ENCODE results near the gene HK1. TPM values are rescaled to one million over a fixed set of nuclear protein-coding genes. Genes with fewer than 3 reads are reported as not detected.

HK1 gene
- total RNA-seq, 1 donor from 2014 or later, result 95.0 TPM

- no peak overlapping the region for H3K4me3 ChIP-seq (ENCODE audit: insufficient read depth, low read depth, low read length)
- no peak overlapping the region for H3K9ac ChIP-seq (ENCODE audit: low read length)
- peak overlapping the region; percentile 66 for H3K27ac Mint-ChIP-seq (ENCODE audit: unreplicated experiment)
- peak overlapping the region; percentile 55 for H3K4me2 ChIP-seq (ENCODE audit: low read length)
- H3K4me3 Mint-ChIP-seq (ENCODE audit: unreplicated experiment), result no peak overlapping the region
- H3K27ac ChIP-seq (ENCODE audit: low read depth, low read length), result no peak overlapping the region
- DNase-seq (ENCODE audit: low read depth) (peak; percentile 80), FAIRE-seq (peak; percentile 60)
- no peaks in the 10 kb centered on the region for H3K79me2 ChIP-seq (ENCODE audit: insufficient read depth, low read length)
- no peak for TF ChIP-seq EZH2 (IDR thresholded peaks at IDR 0.05; ENCODE audit: insufficient read depth, low read length)
- TF ChIP-seq, protein P1, sequence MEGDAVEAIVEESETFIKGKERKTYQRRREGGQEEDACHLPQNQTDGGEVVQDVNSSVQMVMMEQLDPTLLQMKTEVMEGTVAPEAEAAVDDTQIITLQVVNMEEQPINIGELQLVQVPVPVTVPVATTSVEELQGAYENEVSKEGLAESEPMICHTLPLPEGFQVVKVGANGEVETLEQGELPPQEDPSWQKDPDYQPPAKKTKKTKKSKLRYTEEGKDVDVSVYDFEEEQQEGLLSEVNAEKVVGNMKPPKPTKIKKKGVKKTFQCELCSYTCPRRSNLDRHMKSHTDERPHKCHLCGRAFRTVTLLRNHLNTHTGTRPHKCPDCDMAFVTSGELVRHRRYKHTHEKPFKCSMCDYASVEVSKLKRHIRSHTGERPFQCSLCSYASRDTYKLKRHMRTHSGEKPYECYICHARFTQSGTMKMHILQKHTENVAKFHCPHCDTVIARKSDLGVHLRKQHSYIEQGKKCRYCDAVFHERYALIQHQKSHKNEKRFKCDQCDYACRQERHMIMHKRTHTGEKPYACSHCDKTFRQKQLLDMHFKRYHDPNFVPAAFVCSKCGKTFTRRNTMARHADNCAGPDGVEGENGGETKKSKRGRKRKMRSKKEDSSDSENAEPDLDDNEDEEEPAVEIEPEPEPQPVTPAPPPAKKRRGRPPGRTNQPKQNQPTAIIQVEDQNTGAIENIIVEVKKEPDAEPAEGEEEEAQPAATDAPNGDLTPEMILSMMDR (IDR thresholded peaks at IDR 0.05; ENCODE audit: insufficient read depth, low read depth, low read length), result no peak
- H3K27me3 ChIP-seq (ENCODE audit: insufficient read depth, low read length), result no peaks in the 10 kb centered on the region
- H3K36me3 Mint-ChIP-seq (ENCODE audit: low read depth, unreplicated experiment), result no peaks in the 10 kb centered on the region
- H2AFZ ChIP-seq (ENCODE audit: low read depth, low read length), result no peak overlapping the region
- no peaks in the 10 kb centered on the region for H3K9me3 ChIP-seq (ENCODE audit: insufficient read depth, low read depth, low read length)
- H3K4me1 ChIP-seq (ENCODE audit: insufficient read depth, low read length), result peaks cover 7% of the 10 kb centered on the region
- no peaks in the 10 kb centered on the region for H3K36me3 ChIP-seq (ENCODE audit: insufficient read depth, low read length)
- H3K9me3 Mint-ChIP-seq (ENCODE audit: unreplicated experiment), result no peaks in the 10 kb centered on the region
- no peaks in the 10 kb centered on the region for H4K20me1 ChIP-seq (ENCODE audit: insufficient read depth, low read length)
- H3K27me3 Mint-ChIP-seq (ENCODE audit: low read depth, unreplicated experiment), result peaks cover 5% of the 10 kb centered on the region
- peaks cover 15% of the 10 kb centered on the region for H3K4me1 Mint-ChIP-seq (ENCODE audit: low read depth, unreplicated experiment)
Measured at GRCh38 chr10:69232252-69232651, 46.0 kb upstream of the HK1 start.

- no peak overlapping the region for H3K9ac ChIP-seq (ENCODE audit: low read length)
- H2AFZ ChIP-seq (ENCODE audit: low read depth, low read length), result peak overlapping the region; percentile 14
- H3K4me2 ChIP-seq (ENCODE audit: low read length), result peak overlapping the region; percentile 55
- H4K20me1 ChIP-seq (ENCODE audit: insufficient read depth, low read length), result no peaks in the 10 kb centered on the region
- Mint-ChIP-seq H3K27me3 (ENCODE audit: low read depth, unreplicated experiment) (peaks cover 2% of the 10 kb centered on the region), H3K4me1 (ENCODE audit: low read depth, unreplicated experiment) (peaks cover 15% of the 10 kb centered on the region), H3K9me3 (ENCODE audit: unreplicated experiment) (no peaks in the 10 kb centered on the region), H3K4me3 (ENCODE audit: unreplicated experiment) (peak overlapping the region; percentile 18), H3K27ac (ENCODE audit: unreplicated experiment) (peak overlapping the region; percentile 37), H3K36me3 (ENCODE audit: low read depth, unreplicated experiment) (no peaks in the 10 kb centered on the region)
- H3K4me3 ChIP-seq (ENCODE audit: insufficient read depth, low read depth, low read length), result no peak overlapping the region
- no peaks in the 10 kb centered on the region for H3K27me3 ChIP-seq (ENCODE audit: insufficient read depth, low read length)
- no peaks in the 10 kb centered on the region for H3K9me3 ChIP-seq (ENCODE audit: insufficient read depth, low read depth, low read length)
- H3K27ac ChIP-seq (ENCODE audit: low read depth, low read length), result no peak overlapping the region
- FAIRE-seq, result no peak
- H3K36me3 ChIP-seq (ENCODE audit: insufficient read depth, low read length), result no peaks in the 10 kb centered on the region
- DNase-seq (ENCODE audit: low read depth), result no peak
- TF ChIP-seq, protein P1 (IDR thresholded peaks at IDR 0.05; ENCODE audit: insufficient read depth, low read depth, low read length), result no peak
- no peak for TF ChIP-seq EZH2 (IDR thresholded peaks at IDR 0.05; ENCODE audit: insufficient read depth, low read length)
- no peaks in the 10 kb centered on the region for H3K79me2 ChIP-seq (ENCODE audit: insufficient read depth, low read length)
- H3K4me1 ChIP-seq (ENCODE audit: insufficient read depth, low read length), result peaks cover 7% of the 10 kb centered on the region
Measured at GRCh38 chr10:69232736-69233480, 45.4 kb upstream of the HK1 start.

DNA sequence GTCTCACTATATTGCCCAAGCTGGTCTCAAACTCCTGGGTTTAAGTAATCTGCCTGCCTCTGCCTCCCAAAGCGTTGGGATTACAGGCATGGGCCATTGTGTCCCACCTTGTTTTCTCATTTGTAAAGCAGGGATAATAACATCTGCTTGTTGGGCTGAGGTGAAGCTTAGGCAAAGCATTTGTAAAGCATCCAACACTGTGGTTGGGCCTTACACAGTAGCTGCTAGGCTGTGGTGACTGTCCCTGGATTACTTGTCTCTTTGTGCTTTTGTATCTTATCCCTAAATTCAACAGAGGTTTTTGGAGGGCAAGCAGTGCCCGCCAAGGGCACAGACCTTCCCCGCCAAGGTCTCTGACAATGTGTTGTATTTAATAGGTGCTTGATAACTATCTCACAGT is 43.8 kb upstream of the HK1 start:
- Histone ChIP-seq H3K4me3 (ENCODE audit: insufficient read depth, low read depth, low read length) (no peak overlapping the region), H3K4me2 (ENCODE audit: low read length) (no peak overlapping the region), H4K20me1 (ENCODE audit: insufficient read depth, low read length) (no peaks in the 10 kb centered on the region), H2AFZ (ENCODE audit: low read depth, low read length) (no peak overlapping the region), H3K27ac (ENCODE audit: low read depth, low read length) (no peak overlapping the region), H3K36me3 (ENCODE audit: insufficient read depth, low read length) (no peaks in the 10 kb centered on the region), H3K9ac (ENCODE audit: low read length) (no peak overlapping the region), H3K9me3 (ENCODE audit: insufficient read depth, low read depth, low read length) (no peaks in the 10 kb centered on the region), H3K27me3 (ENCODE audit: insufficient read depth, low read length) (no peaks in the 10 kb centered on the region), H3K4me1 (ENCODE audit: insufficient read depth, low read length) (peaks cover 7% of the 10 kb centered on the region), H3K79me2 (ENCODE audit: insufficient read depth, low read length) (no peaks in the 10 kb centered on the region)
- FAIRE-seq (no peak), DNase-seq (ENCODE audit: low read depth) (no peak)
- TF ChIP-seq, protein P1 (IDR thresholded peaks at IDR 0.05; ENCODE audit: insufficient read depth, low read depth, low read length), result no peak
- TF ChIP-seq EZH2 (IDR thresholded peaks at IDR 0.05; ENCODE audit: insufficient read depth, low read length), result no peak
- H3K4me1 Mint-ChIP-seq (ENCODE audit: low read depth, unreplicated experiment), result peaks cover 15% of the 10 kb centered on the region
- no peak overlapping the region for H3K27ac Mint-ChIP-seq (ENCODE audit: unreplicated experiment)
- H3K4me3 Mint-ChIP-seq (ENCODE audit: unreplicated experiment), result no peak overlapping the region
- H3K36me3 Mint-ChIP-seq (ENCODE audit: low read depth, unreplicated experiment), result no peaks in the 10 kb centered on the region
- H3K9me3 Mint-ChIP-seq (ENCODE audit: unreplicated experiment), result no peaks in the 10 kb centered on the region
- peaks cover 11% of the 10 kb centered on the region for H3K27me3 Mint-ChIP-seq (ENCODE audit: low read depth, unreplicated experiment)

All from astrocyte (in vitro differentiated cells and primary cell).